Peyer's patch (tissue), 4 donors: ENCODE results near the gene LARP1B.
"Not testable (repeated sequence)": the region's sequence is repeated elsewhere in the genome, so short reads cannot be mapped to it uniquely, and the experiment has no call there.

Experiments
- CTCF ChIP-seq, 6 experiments: fragments of 450-650 bp in 4 of 6; fragments of 200-600 bp in 2 of 6; sonication (generic) in 1 of 6; IDR thresholded peaks; one replicate each; pipeline ENCODE4 v1.5.1; 2017 to 2019; ENCODE audit warnings: antibody characterized with exemption in 6 of 6, mild to moderate bottlenecking in 3 of 6, moderate library complexity in 1 of 6
- POLR2A ChIP-seq, 2 donors: fragments of 450-650 bp; IDR thresholded peaks; one replicate each; pipeline ENCODE4 v1.5.1; 2017; ENCODE audit warnings: antibody characterized with exemption in 2 of 2, mild to moderate bottlenecking in 2 of 2, moderate library complexity in 2 of 2

GRCh38 chr4:128054907-128055306, 6.2 kb upstream of the LARP1B start:
- not testable (repeated sequence) for TF ChIP-seq POLR2A, CTCF (IDR thresholded peaks at IDR 0.05)
